Measurements from ENCODE around the gene CNIH2.

CNIH2 gene

GRCh38 chr11:66326261-66327111 lies 48.5 kb downstream of the CNIH2 start:
- Histone ChIP-seq H3K4me3 (ENCODE audit: control insufficient read depth in 1 of 7, extremely low read depth in 1 of 7, insufficient read depth in 4 of 7, low read depth in 2 of 7, low read length in 6 of 7) (no peak overlapping the region), H3K27me3 (replicated peaks in 2 of 5; ENCODE audit: control insufficient read depth in 4 of 5, insufficient read depth in 5 of 5, low read length in 4 of 5) (no peaks in the 10 kb centered on the region), H3K9me3 (ENCODE audit: control extremely low read depth in 1 of 5, control insufficient read depth in 4 of 5, insufficient read depth in 2 of 5, low read depth in 1 of 5, low read length in 4 of 5) (no peaks in the 10 kb centered on the region), H3K4me1 (ENCODE audit: control extremely low read depth in 1 of 4, control insufficient read depth in 4 of 4, insufficient read depth in 4 of 4, low read length in 3 of 4) (peaks cover 0 to 37% (median 24%) of the 10 kb centered on the region in 4 experiments), H3K27ac (ENCODE audit: insufficient read depth in 1 of 2, low read depth in 1 of 2, low read length in 2 of 2, poor library complexity in 1 of 2, severe bottlenecking in 2 of 2) (no peak overlapping the region), H3K36me3 (ENCODE audit: control insufficient read depth in 4 of 4, insufficient read depth in 4 of 4, low read length in 3 of 4) (no peaks in the 10 kb centered on the region)
- CTCF ChIA-PET = interaction anchor here (1.6 to 4.0 kb wide), 2 partner anchors 9 to 15 kb away, joined by 7 to 44 read pairs; partner anchors contain the start of gene CD248
- WGBS (ENCODE audit: insufficient coverage) = 52% methylated on average over 18 of the region's 21 CpGs
- POLR2A ChIA-PET = no interaction called here
- no peak for DNase-seq

- ChIA-PET CTCF (interaction anchor here (1.6 to 4.0 kb wide), 2 partner anchors 10 to 16 kb away, joined by 7 to 44 read pairs; partner anchors contain the start of gene CD248), POLR2A (no interaction called here)
- 97% methylated on average over 9 of the region's 10 CpGs for WGBS (ENCODE audit: insufficient coverage)
- H3K27ac ChIP-seq (ENCODE audit: insufficient read depth in 1 of 2, low read depth in 1 of 2, low read length in 2 of 2, poor library complexity in 1 of 2, severe bottlenecking in 2 of 2) = no peak overlapping the region
- no peaks in the 10 kb centered on the region for H3K27me3 ChIP-seq (replicated peaks in 2 of 5; ENCODE audit: control insufficient read depth in 4 of 5, insufficient read depth in 5 of 5, low read length in 4 of 5)
- H3K4me1 ChIP-seq (ENCODE audit: control extremely low read depth in 1 of 4, control insufficient read depth in 4 of 4, insufficient read depth in 4 of 4, low read length in 3 of 4) = peaks cover 0 to 37% (median 24%) of the 10 kb centered on the region in 4 experiments
- no peak for DNase-seq
- no peak overlapping the region for H3K4me3 ChIP-seq (ENCODE audit: control insufficient read depth in 1 of 7, extremely low read depth in 1 of 7, insufficient read depth in 4 of 7, low read depth in 2 of 7, low read length in 6 of 7)
- no peaks in the 10 kb centered on the region for H3K36me3 ChIP-seq (ENCODE audit: control insufficient read depth in 4 of 4, insufficient read depth in 4 of 4, low read length in 3 of 4)
- no peaks in the 10 kb centered on the region for H3K9me3 ChIP-seq (ENCODE audit: control extremely low read depth in 1 of 5, control insufficient read depth in 4 of 5, insufficient read depth in 2 of 5, low read depth in 1 of 5, low read length in 4 of 5)
These were observed 49.4 kb downstream of the CNIH2 start for GRCh38 chr11:66327171-66328030.

- H3K4me1 ChIP-seq (ENCODE audit: control extremely low read depth in 1 of 4, control insufficient read depth in 4 of 4, insufficient read depth in 4 of 4, low read length in 3 of 4) = peaks cover 0 to 37% (median 24%) of the 10 kb centered on the region in 4 experiments
These were observed 50.0 kb downstream of the CNIH2 start for GRCh38 chr11:66328031-66328301.

GRCh38 chr11:66328302-66329144 lies 50.5 kb downstream of the CNIH2 start:
- WGBS (ENCODE audit: insufficient coverage) = 0% methylated on average over 13 of the region's 19 CpGs
- no peaks in the 10 kb centered on the region for H3K36me3 ChIP-seq (ENCODE audit: control insufficient read depth in 4 of 4, insufficient read depth in 4 of 4, low read length in 3 of 4)
- peak; percentile 71 to 85 (median 78) for DNase-seq
- H3K4me1 ChIP-seq (ENCODE audit: control extremely low read depth in 1 of 4, control insufficient read depth in 4 of 4, insufficient read depth in 4 of 4, low read length in 3 of 4) = peaks cover 0 to 37% (median 24%) of the 10 kb centered on the region in 4 experiments
- H3K4me3 ChIP-seq (ENCODE audit: control insufficient read depth in 1 of 7, extremely low read depth in 1 of 7, insufficient read depth in 4 of 7, low read depth in 2 of 7, low read length in 6 of 7) = peak overlapping the region in 3 of 7 experiments; percentile 7 to 29 (median 22)
- no peaks in the 10 kb centered on the region for H3K9me3 ChIP-seq (ENCODE audit: control extremely low read depth in 1 of 5, control insufficient read depth in 4 of 5, insufficient read depth in 2 of 5, low read depth in 1 of 5, low read length in 4 of 5)
- no peaks in the 10 kb centered on the region for H3K27me3 ChIP-seq (replicated peaks in 2 of 5; ENCODE audit: control insufficient read depth in 4 of 5, insufficient read depth in 5 of 5, low read length in 4 of 5)
- ChIA-PET CTCF (interaction anchor here (0.7 to 1.2 kb wide), 5 partner anchors 10 to 47 kb away, joined by 3 to 14 read pairs (median 6); partner anchors contain the start of gene CD248), POLR2A (interaction anchor here (0.9 kb wide), 1 partner anchor 17 kb away, joined by 3 read pairs; no protein-coding TSS in a partner anchor)
- H3K27ac ChIP-seq (ENCODE audit: insufficient read depth in 1 of 2, low read depth in 1 of 2, low read length in 2 of 2, poor library complexity in 1 of 2, severe bottlenecking in 2 of 2) = no peak overlapping the region

More at GRCh38 chr11:66328031-66328301, 50.0 kb downstream of the CNIH2 start:
- Histone ChIP-seq H3K27ac (ENCODE audit: insufficient read depth in 1 of 2, low read depth in 1 of 2, low read length in 2 of 2, poor library complexity in 1 of 2, severe bottlenecking in 2 of 2) (no peak overlapping the region), H3K27me3 (replicated peaks in 2 of 5; ENCODE audit: control insufficient read depth in 4 of 5, insufficient read depth in 5 of 5, low read length in 4 of 5) (no peaks in the 10 kb centered on the region), H3K36me3 (ENCODE audit: control insufficient read depth in 4 of 4, insufficient read depth in 4 of 4, low read length in 3 of 4) (no peaks in the 10 kb centered on the region), H3K9me3 (ENCODE audit: control extremely low read depth in 1 of 5, control insufficient read depth in 4 of 5, insufficient read depth in 2 of 5, low read depth in 1 of 5, low read length in 4 of 5) (no peaks in the 10 kb centered on the region), H3K4me3 (ENCODE audit: control insufficient read depth in 1 of 7, extremely low read depth in 1 of 7, insufficient read depth in 4 of 7, low read depth in 2 of 7, low read length in 6 of 7) (no peak overlapping the region)
- ChIA-PET POLR2A (no interaction called here), CTCF (no interaction called here)
- DNase-seq = no peak
- no CpG with 5 or more reads among the region's 3 CpGs for WGBS (ENCODE audit: insufficient coverage)

GRCh38 chr11:66329165-66329673 lies 51.2 kb downstream of the CNIH2 start:
- Histone ChIP-seq H3K27ac (ENCODE audit: insufficient read depth in 1 of 2, low read depth in 1 of 2, low read length in 2 of 2, poor library complexity in 1 of 2, severe bottlenecking in 2 of 2) (no peak overlapping the region), H3K4me3 (ENCODE audit: control insufficient read depth in 1 of 7, extremely low read depth in 1 of 7, insufficient read depth in 4 of 7, low read depth in 2 of 7, low read length in 6 of 7) (no peak overlapping the region), H3K27me3 (replicated peaks in 2 of 5; ENCODE audit: control insufficient read depth in 4 of 5, insufficient read depth in 5 of 5, low read length in 4 of 5) (no peaks in the 10 kb centered on the region), H3K9me3 (ENCODE audit: control extremely low read depth in 1 of 5, control insufficient read depth in 4 of 5, insufficient read depth in 2 of 5, low read depth in 1 of 5, low read length in 4 of 5) (no peaks in the 10 kb centered on the region), H3K36me3 (ENCODE audit: control insufficient read depth in 4 of 4, insufficient read depth in 4 of 4, low read length in 3 of 4) (no peaks in the 10 kb centered on the region), H3K4me1 (ENCODE audit: control extremely low read depth in 1 of 4, control insufficient read depth in 4 of 4, insufficient read depth in 4 of 4, low read length in 3 of 4) (peaks cover 0 to 37% (median 24%) of the 10 kb centered on the region in 4 experiments)
- POLR2A ChIA-PET = interaction anchor here (0.9 kb wide), 1 partner anchor 17 kb away, joined by 3 read pairs; no protein-coding TSS in a partner anchor
- CTCF ChIA-PET = interaction anchor here (0.7 to 7.3 kb wide), 6 partner anchors 9 to 48 kb away, joined by 3 to 86 read pairs (median 6); partner anchors contain the start of gene CD248
- WGBS (ENCODE audit: insufficient coverage) = 100% methylated on average over 2 of the region's 3 CpGs
- DNase-seq = no peak

GRCh38 chr11:66330931-66331330 lies 53.0 kb downstream of the CNIH2 start:
- ChIA-PET POLR2A (interaction anchor here (1.3 kb wide), 1 partner anchor 19 kb away, joined by 3 read pairs; no protein-coding TSS in a partner anchor), CTCF (interaction anchor here (0.9 to 7.3 kb wide), 4 partner anchors 13 to 32 kb away, joined by 3 to 86 read pairs (median 24); partner anchors contain the start of genes B4GAT1, BRMS1 and CD248)
- Histone ChIP-seq H3K36me3 (ENCODE audit: control insufficient read depth in 4 of 4, insufficient read depth in 4 of 4, low read length in 3 of 4) (no peaks in the 10 kb centered on the region), H3K4me3 (ENCODE audit: control insufficient read depth in 1 of 7, extremely low read depth in 1 of 7, insufficient read depth in 4 of 7, low read depth in 2 of 7, low read length in 6 of 7) (no peak overlapping the region), H3K27me3 (replicated peaks in 2 of 5; ENCODE audit: control insufficient read depth in 4 of 5, insufficient read depth in 5 of 5, low read length in 4 of 5) (peaks cover 0 to 2% (median 0%) of the 10 kb centered on the region in 5 experiments), H3K4me1 (ENCODE audit: control extremely low read depth in 1 of 4, control insufficient read depth in 4 of 4, insufficient read depth in 4 of 4, low read length in 3 of 4) (peaks cover 0 to 32% (median 25%) of the 10 kb centered on the region in 4 experiments), H3K27ac (ENCODE audit: insufficient read depth in 1 of 2, low read depth in 1 of 2, low read length in 2 of 2, poor library complexity in 1 of 2, severe bottlenecking in 2 of 2) (no peak overlapping the region), H3K9me3 (ENCODE audit: control extremely low read depth in 1 of 5, control insufficient read depth in 4 of 5, insufficient read depth in 2 of 5, low read depth in 1 of 5, low read length in 4 of 5) (no peaks in the 10 kb centered on the region)
- WGBS (ENCODE audit: insufficient coverage) = 93% methylated on average over 8 of the region's 10 CpGs
- no peak for DNase-seq
